Measurements from ENCODE around the gene IL33.

GRCh38 chr9:6301858-6302257, 86.3 kb downstream of the IL33 start:
- no peak for TF ChIP-seq POLR2AphosphoS5 (IDR thresholded peaks at IDR 0.05; ENCODE audit: low read depth, low read length)
- TF ChIP-seq SIN3A (IDR thresholded peaks at IDR 0.05; ENCODE audit: borderline replicate concordance, insufficient read depth, low read length): no peak
- TF ChIP-seq, protein P1, sequence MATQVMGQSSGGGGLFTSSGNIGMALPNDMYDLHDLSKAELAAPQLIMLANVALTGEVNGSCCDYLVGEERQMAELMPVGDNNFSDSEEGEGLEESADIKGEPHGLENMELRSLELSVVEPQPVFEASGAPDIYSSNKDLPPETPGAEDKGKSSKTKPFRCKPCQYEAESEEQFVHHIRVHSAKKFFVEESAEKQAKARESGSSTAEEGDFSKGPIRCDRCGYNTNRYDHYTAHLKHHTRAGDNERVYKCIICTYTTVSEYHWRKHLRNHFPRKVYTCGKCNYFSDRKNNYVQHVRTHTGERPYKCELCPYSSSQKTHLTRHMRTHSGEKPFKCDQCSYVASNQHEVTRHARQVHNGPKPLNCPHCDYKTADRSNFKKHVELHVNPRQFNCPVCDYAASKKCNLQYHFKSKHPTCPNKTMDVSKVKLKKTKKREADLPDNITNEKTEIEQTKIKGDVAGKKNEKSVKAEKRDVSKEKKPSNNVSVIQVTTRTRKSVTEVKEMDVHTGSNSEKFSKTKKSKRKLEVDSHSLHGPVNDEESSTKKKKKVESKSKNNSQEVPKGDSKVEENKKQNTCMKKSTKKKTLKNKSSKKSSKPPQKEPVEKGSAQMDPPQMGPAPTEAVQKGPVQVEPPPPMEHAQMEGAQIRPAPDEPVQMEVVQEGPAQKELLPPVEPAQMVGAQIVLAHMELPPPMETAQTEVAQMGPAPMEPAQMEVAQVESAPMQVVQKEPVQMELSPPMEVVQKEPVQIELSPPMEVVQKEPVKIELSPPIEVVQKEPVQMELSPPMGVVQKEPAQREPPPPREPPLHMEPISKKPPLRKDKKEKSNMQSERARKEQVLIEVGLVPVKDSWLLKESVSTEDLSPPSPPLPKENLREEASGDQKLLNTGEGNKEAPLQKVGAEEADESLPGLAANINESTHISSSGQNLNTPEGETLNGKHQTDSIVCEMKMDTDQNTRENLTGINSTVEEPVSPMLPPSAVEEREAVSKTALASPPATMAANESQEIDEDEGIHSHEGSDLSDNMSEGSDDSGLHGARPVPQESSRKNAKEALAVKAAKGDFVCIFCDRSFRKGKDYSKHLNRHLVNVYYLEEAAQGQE (IDR thresholded peaks at IDR 0.05; ENCODE audit: insufficient read depth in 1 of 2, low read depth in 2 of 2, low read length in 2 of 2): no peak
- no peak for TF ChIP-seq TAF1 (IDR thresholded peaks at IDR 0.05; ENCODE audit: borderline replicate concordance, insufficient read depth, low read length)
- no peak for TF ChIP-seq FOXP2 (optimal IDR thresholded peaks at IDR 0.05; ENCODE audit: borderline replicate concordance, extremely low read depth, extremely low read length, insufficient read depth)
